Fibroblast of lung (primary cell): Measurements from ENCODE around the gene B4GALT6.

Source experiments
- CTCF ChIP-seq, 2 donors: IDR thresholded peaks in 1 of 2; conservative IDR thresholded peaks in 1 of 2; 1 replicate in 1 of 2; 2 replicates in 1 of 2; pipeline ENCODE4 v1.5.1; 2011 to 2012; ENCODE audit warnings: low read length in 2 of 2, control low read depth in 1 of 2, inconsistent platforms in 1 of 2, low read depth in 1 of 2, mild to moderate bottlenecking in 1 of 2
- EZH2 ChIP-seq: IDR thresholded peaks from 2 replicates; pipeline ENCODE4 v1.5.1; 2012; ENCODE audit warnings: low read length, control low read depth, mild to moderate bottlenecking; ENCODE audit errors: missing control alignments

- TF ChIP-seq CTCF (conservative IDR thresholded peaks at IDR 0.05 in 1 of 2, IDR thresholded peaks at IDR 0.05 in 1 of 2; ENCODE audit: low read depth in 1 of 2, low read length in 2 of 2) (no peak), EZH2 (no peak)
These were observed 88.1 kb downstream of the B4GALT6 start for GRCh38 chr18:31596081-31596872.
